A549 (cell line): ENCODE results near the gene SSBP3.

Source experiments
- CTCF ChIP-seq: fragments of >200 bp; sonication (Bioruptor Twin); formaldehyde crosslinking; IDR thresholded peaks from 3 replicates; pipeline ENCODE4 v1.5.1; 2016
- MYC ChIP-seq: IDR thresholded peaks from 2 replicates; pipeline ENCODE4 v1.6.1; 2012; ENCODE audit warnings: mild to moderate bottlenecking, inconsistent platforms, low read length, improper control_type of control experiment, borderline replicate concordance
- POLR2A ChIP-seq: IDR thresholded peaks from 2 replicates; pipeline ENCODE4 v1.6.1; 2012; ENCODE audit warnings: mild to moderate bottlenecking, low read length
- REST ChIP-seq: fragments of 200-600 bp; sonication (generic); IDR thresholded peaks from 2 replicates; pipeline ENCODE4 v1.6.1; 2016; ENCODE audit warnings: antibody characterized with exemption, mild to moderate bottlenecking, moderate library complexity

GRCh38 chr1:54331843-54332463 is 74.2 kb downstream of the SSBP3 start:
- TF ChIP-seq CTCF (no peak), POLR2A (no peak), MYC (no peak), REST (no peak)
